Measurements from ENCODE around the gene PTPRG.

PTPRG gene

DNA sequence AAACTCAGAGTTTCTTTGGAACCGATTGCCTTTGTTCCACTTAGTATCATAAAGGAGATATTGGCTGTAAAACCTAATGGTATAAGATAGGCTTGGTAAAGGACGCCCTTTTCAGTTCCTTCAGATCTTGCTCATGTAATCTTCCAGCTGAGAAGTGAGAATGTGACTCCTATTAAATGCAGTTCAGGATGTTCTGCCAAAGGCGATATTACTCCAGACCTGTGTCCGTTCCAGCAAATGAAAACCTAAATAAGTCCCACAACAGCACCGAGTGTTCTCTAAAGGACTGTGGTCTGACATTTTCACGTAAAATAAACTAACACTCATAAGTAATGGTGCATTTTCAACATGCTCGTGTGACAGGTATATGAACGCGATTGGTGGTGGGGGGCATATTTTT, 535.8 kb downstream of the PTPRG start:
- no peak for FAIRE-seq

GRCh38 chr3:62098646-62099365, 537.4 kb downstream of the PTPRG start:
- FAIRE-seq, result no peak

- FAIRE-seq, result no peak
Measured at GRCh38 chr3:62100282-62100989, 539.1 kb downstream of the PTPRG start.

DNA sequence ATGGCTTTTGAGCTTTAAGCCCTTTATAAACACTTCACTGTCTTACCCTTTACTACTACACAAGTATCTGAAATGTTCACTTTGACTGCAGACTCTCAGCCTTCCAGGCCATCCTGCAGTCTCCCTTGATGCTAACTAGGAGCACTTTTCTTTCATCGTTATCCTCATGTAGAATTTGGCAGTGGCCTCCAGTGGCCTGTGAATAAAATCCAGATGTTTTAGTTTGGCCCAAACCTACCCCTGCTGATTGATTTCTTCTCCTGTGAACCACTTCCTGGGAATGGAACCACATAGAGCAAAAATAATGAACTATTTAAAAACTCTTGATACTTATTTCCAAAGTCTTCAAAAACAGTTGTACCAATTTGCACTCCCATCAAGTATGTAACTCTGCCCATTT, 540.1 kb downstream of the PTPRG start:
- FAIRE-seq, result no peak

- no peak for FAIRE-seq
Measured at GRCh38 chr3:62103531-62103930, 542.2 kb downstream of the PTPRG start.

DNA sequence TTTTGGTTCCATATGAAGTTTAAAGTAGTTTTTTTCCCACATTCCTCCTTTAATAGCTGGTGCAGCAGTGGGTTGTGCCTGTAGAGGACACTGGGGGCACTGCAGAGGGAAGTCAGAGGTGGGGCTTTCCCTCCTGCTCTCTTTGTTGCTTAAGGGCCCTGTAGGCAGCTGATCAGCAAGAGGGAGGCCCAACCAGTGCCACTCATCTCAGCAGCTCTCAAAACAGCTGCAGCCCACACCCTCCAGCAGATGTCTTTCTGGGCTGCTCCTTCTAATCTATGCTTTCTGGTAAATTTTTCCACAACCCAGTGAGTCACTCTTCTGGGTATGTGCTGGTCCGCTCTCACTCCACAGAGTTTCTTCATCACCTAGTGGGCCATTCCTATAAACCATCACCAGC, 548.2 kb downstream of the PTPRG start:
- no peak for FAIRE-seq

GRCh38 chr3:62110443-62111225, 549.3 kb downstream of the PTPRG start:
- no peak for FAIRE-seq

- FAIRE-seq, result no peak
Measured at GRCh38 chr3:62113092-62113491, 551.7 kb downstream of the PTPRG start.

GRCh38 chr3:62114763-62115162, 553.4 kb downstream of the PTPRG start:
- FAIRE-seq, result no peak

DNA sequence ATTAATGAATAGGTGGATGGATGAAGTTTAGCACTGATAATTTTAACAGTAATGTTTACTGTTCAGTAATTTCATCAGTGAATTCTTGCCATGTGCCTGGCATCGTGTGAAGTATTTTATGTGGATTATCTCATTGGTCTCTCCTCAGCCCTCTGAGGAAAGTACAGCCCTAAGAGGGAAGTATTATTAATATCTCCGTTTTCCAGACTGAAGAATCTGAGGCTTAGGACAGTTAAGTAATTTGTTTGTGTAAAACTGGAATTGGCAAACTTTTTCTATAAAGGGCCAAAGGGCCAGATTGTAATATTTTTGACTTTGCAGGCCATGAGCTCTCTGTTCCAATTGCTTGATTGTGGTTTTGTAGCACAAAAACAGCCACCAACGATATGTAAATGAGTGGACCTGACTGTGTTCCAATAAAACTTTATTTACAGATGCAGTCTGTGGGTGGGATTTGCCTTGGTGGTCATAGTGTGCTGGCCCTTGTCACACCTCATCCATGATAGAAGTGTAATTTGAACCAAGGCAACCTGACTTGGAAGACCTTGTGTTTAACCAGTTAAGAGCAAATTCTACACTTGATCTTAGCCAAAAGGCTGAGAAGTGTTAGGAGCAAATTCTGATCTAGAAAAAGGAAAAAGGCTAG, 556.7 kb downstream of the PTPRG start:
- no peak for FAIRE-seq

DNA sequence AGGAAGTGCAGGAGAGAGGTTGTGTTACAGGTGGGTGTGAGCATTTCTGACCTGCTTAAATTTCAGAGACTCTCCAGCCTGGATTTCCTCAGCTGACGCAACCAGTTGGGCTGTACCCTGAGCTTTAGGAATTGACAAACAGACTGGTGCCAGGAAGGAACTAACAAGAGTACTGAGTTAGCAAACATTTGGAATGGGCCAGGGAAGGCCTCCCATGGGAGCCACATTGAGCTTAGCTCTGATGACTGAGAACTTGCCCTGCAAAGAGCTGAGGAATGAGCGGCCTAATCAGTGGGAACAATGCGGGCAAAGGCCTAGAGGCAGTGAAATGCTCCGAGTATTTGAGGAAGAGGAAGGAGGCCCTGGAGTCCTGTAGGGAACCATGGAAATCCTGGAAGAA, 557.8 kb downstream of the PTPRG start:
- no peak for FAIRE-seq

GRCh38 chr3:62122819-62123218, 561.4 kb downstream of the PTPRG start:
- FAIRE-seq, result no peak

DNA sequence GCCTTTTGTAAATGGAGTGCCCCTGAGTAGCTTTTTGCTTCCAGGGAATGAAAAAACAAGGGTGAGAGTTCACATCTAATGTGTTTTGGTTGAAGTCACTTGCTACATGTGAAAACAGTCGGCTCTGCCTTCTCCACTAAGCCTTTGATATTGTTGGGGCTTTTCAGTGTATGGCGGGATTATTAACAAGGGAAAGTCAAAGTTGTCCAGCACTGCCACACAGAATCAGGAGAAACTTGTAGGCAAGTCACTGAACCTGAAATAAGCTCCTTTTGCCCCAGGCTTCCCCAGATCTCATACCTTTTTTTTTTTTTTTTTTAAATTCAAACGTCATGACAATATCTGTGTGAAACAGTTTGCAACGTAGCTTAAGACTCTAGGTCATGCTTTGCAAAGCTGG, 564.0 kb downstream of the PTPRG start:
- FAIRE-seq, result no peak

- FAIRE-seq, result no peak
Measured at GRCh38 chr3:62127116-62127515, 565.7 kb downstream of the PTPRG start.

DNA sequence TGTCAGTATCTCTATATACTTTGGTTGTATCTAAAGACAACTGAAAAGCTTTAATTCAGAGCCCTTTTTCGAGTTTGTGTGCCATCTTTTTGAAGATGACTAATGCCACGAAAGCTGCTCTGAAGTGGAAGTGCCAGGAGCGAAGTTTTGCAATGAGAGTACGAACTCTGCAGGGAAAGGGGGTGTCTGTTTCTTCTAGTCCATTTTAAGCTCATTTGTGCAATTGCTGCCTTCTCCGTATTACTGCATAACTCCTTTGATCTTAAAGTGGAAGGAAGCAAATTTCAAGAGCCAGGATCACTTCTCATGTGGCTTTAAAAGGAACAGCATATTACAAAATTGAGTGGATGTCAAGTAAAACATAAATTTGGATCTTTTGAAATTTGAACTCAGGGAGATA, 566.7 kb downstream of the PTPRG start:
- no peak for FAIRE-seq

DNA sequence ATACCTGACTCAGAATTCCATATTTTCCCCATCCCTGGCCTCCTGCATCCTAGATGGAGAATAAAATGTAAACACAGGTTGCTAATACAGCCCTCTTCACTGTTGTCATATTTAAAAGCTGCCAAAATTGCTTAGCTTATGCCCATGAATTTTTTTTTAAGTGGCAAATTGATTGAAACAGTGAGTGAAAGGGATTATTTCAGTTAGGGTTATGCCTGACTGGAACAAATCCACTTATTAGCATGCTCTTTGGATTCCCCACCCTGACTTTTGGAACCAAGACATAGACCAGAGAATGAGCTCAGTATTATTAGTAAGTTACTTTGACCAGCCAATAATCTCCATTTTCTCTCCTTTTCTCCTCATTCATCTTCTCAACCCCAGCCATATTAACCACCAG, 567.3 kb downstream of the PTPRG start:
- FAIRE-seq, result no peak

GRCh38 chr3:62131050-62131449, 569.7 kb downstream of the PTPRG start:
- no peak for FAIRE-seq

DNA sequence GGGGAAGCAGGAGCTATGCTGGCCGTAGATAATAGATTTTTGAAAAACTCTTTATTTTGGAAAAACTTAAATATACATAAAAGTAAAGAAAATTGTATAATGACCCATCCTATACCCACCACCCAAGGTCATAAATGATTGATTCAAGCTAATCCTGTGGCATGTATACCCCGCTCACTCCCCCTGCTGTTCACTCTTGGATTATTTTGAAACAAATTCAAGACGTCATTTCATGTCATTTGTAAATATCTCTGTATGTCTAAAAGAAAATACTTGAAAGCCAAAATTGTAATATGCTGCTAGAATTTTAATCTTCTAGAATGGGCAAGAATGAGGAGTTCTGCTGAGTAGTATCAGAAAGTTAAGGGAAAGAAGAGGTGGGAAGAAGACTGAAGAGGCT, 570.2 kb downstream of the PTPRG start:
- no peak for FAIRE-seq

- no peak for FAIRE-seq
Measured at GRCh38 chr3:62132027-62132602, 570.7 kb downstream of the PTPRG start.

DNA sequence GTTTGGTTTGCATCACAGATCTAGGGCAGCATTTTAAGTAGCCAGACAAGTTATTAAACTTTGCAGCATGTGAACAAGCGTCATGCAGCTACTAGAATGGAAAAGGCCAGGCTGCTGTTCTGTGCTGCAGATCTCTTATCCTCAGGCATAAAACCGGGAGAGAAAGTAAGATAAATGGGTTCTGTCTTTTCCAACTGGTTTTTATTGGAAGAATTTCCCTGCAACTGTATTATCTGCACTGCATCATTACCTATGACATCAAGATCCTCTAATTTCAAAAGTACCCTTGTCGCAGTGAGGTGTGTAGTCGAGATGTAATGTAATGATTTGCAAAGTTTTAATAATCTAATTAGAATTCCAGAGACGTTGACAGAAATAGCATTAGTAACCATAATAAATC, 571.6 kb downstream of the PTPRG start:
- no peak for FAIRE-seq

DNA sequence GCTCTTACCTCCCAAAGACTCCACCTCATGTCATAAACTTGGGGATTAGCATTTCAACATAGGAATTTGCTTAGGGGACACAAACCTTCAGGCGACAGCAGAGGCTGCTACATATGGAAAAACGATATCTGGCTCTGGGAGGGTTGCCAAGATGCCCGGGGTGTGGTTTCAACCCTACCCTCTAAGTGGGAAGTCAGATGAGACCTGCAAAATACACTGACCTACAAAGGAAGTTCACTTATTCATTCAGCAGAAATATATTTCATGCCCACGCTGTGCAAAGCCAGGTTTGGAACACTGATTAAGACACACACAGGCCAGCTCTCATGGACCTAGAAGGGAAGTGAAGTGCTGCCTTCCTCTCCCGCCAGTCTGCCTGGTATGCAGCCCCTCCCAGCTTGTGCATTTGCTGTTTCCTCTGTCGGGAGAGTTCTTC, 572.7 kb downstream of the PTPRG start:
- FAIRE-seq, result no peak

GRCh38 chr3:62135741-62136140, 574.4 kb downstream of the PTPRG start:
- no peak for FAIRE-seq

- no peak for FAIRE-seq
Measured at GRCh38 chr3:62139957-62140356, 578.6 kb downstream of the PTPRG start.
